Peyer's patch (tissue), 4 donors: Measurements from ENCODE around the gene TADA2B.
A peak's percentile ranks its signal among the peaks of the same experiment; 100 is the strongest.

Source experiments
- CTCF ChIP-seq, 6 experiments: fragments of 450-650 bp in 4 of 6; fragments of 200-600 bp in 2 of 6; sonication (generic) in 1 of 6; IDR thresholded peaks; one replicate each; pipeline ENCODE4 v1.5.1; 2017 to 2019; ENCODE audit warnings: antibody characterized with exemption in 6 of 6, mild to moderate bottlenecking in 3 of 6, moderate library complexity in 1 of 6
- POLR2A ChIP-seq, 2 donors: fragments of 450-650 bp; IDR thresholded peaks; one replicate each; pipeline ENCODE4 v1.5.1; 2017; ENCODE audit warnings: antibody characterized with exemption in 2 of 2, mild to moderate bottlenecking in 2 of 2, moderate library complexity in 2 of 2

- no peak for TF ChIP-seq CTCF (IDR thresholded peaks at IDR 0.05)
- TF ChIP-seq POLR2A (IDR thresholded peaks at IDR 0.05) = peak in 1 of 2 donors; percentile 42
These were observed 60.6 kb downstream of the TADA2B start for GRCh38 chr4:7103607-7104365.
